HG02970 (cell line): ENCODE results near the gene MAN1C1.

Experiments used
- ATAC-seq: cut with Tn5 transposase; IDR thresholded peaks from one replicate; pipeline ENCODE4 v1.9.1; 2021; ENCODE audit warnings: mild to moderate bottlenecking, moderate library complexity, moderate number of reproducible peaks; ENCODE audit not compliant: unreplicated experiment, low FRiP score

Gene MAN1C1

DNA sequence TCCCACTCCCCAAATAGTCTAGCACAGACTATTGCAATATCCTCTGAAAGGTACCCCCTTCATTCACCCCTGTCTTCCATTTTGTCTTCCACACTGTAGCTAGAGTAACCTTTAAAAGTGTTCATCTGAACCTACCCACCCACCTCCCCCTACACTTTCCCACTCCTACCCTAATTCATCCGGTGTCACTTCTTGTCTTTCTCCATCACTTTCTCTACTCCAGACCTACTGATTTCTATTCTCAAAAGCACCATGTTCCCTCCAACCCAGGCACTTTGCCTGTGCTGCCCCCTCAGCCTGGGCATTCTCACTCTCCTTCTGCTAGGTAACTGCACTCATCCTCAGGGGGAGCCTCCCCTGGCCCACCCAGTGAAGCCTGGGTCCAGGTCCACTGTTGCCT is 4.7 kb upstream of the MAN1C1 start:
- no peak for ATAC-seq

DNA sequence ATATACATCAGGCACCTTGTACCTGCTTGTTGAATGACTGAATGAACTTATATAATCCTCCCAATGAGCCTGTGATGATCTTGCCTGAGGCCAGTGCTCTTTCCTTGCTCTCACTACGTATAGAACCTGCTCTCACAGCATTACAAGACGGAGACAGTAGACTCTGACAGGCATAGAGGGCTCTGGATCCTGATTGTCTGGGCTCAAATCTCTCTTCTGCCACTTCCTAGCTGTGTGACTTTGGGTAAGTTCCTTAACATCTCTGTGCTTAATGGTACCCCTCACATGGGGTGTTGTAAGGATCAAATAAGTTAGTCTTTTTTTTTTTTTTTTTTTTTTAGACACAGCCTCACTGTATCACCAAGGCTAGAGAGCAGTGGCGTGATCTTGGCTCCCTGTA is 4.2 kb upstream of the MAN1C1 start:
- ATAC-seq = no peak

DNA sequence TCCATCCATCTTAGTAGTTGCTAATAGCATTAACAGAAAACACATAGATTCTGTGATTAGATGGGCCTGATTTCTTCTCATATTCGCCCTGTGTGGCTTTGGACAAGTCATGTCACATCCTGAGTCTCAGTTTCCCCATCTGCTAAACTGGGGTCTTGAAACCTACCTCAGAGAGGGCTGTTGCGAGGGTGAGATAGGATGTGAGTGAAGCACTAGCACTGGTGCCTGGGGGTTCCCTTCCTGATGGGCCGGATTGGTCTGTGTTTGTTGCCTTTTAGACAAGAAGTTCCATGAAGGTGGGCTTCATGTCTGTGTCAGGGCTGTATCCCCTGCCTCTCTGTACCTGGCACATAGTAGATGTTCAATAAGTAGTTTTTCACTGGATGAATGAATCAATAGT is 3.5 kb upstream of the MAN1C1 start:
- no peak for ATAC-seq

DNA sequence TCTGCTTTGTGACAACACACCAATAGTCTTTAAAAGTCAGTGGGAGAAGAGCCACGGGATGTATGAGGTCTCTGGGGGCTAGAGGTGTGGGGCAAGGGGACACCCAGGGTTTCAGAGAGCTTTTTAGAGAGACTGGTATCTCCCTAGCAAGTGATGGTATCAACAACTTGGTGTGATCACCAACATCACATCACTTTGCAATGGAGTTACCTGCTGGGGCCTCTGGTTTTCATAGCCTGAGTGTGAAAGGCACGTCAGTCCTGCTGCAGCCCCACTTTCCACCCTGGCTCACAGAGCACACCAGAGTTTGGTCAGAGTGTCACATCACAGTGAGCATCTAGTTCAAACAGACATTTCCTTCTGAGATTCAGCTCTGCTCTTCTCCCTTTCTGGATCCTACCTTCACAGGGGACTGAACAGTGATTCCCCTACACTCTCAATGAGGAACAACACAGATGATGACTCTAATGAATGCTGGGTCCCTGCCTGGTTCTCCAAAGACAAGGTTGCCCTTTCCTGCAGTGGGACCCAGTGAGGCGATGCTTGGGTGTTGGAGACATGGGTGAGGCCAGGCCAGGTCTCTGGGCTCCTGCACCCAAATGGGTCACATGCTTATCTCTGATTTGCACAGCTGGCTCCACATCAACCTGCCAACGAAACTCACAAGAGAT is 2.0 kb upstream of the MAN1C1 start:
- ATAC-seq = no peak

DNA sequence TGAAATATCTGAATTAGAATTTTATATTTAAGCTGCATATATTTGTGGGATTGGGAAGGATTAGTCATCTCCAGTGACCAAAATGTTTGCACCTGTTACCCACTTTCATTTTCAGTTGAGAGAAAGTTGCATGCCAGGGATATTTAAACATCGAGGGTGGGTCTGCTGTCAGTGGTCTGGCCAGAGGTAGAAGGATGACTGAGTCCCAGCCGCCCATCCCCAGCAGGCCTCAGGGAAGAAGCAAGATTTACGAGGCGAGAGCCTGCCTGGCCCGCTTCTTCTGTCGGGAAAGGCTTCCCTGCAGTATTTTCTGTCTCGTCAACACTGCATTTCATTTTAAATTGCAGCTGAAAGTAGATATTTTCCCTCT is 1.4 kb upstream of the MAN1C1 start:
- ATAC-seq = no peak

DNA sequence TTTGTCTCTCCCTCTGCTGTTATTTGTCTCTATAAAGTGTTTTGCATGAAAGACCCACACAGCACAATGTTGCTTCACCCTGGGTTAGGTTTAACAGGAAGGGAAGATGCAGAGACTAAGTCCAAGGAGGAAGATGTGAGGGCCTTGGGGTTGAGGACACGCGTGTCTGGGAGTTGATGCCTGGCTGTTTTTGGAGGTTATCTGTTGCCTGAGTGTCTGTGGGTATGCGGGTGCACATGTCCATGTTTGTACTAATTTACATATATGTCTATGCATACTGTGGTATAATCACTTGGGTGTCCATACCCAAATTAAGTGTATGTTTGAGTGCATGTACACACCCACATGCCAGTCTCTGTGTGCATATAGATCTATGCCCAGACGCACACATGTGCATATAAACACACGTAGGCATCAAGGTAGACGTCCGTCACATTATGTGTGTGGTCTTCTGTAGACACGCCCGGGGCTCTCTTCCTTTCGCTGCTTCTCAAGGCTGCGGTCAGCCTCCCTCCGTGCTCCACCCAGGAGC is 962 bp upstream of the MAN1C1 start:
- no peak for ATAC-seq

DNA sequence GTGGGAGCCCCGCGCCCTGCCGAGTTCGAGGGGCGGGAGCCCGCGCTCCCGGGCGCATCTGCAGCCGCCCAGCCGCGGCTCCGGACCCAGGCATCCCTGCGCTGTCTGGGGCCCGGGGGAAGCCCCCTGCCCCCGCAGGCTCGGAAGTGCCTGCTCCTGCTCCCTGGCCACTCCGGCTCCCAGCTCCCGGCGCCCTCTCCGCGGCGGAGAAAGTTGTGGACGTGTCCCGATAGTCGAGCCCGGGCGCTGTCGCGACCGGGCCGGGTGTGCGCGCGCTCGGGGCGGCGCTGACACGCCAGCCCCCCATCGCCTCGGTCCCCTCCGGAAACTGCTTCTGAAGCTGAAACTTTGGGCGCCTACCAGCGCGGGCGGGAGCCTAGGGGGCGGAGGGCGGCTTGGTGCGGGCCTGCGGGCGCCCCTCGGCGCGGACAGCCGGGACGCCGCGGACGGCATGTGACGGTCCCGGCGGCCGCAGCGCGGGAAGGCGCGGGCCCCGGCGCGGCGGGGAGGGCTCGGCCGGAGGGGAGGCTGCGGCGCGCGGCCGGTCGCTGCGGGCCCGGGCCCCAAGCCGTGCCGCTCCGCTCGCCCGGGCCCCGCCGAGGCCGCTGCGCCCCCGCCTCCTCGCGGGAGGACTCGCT is 515 bp downstream of the MAN1C1 start:
- no peak for ATAC-seq

DNA sequence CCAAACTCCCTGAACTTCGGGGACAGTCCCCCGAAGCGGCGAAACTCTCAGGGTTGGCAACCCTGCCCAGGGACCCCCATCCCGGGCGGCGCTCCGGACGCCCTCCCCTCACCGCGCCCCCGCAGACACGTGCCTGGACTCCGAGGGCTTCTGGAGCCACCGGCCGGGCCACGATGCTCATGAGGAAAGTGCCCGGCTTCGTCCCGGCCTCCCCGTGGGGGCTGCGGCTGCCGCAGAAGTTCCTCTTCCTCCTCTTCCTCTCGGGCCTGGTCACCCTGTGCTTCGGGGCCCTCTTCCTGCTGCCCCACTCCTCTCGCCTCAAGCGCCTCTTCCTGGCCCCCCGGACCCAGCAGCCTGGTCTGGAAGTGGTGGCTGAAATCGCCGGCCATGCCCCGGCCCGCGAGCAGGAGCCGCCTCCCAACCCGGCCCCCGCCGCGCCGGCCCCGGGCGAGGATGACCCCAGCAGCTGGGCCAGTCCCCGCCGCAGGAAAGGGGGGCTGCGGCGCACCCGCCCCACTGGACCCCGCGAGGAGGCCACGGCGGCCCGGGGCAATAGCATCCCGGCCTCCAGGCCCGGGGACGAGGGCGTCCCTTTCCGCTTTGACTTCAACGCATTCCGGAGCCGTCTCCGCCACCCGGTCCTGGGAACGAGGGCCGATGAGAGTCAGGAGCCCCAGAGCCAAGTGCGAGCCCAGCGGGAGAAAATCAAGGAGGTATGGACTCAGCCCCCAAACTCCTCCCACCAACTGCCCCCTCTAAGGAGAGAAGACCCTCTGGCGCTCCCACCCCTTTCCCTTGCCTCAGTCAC is 1.2 kb downstream of the MAN1C1 start:
- ATAC-seq = no peak

DNA sequence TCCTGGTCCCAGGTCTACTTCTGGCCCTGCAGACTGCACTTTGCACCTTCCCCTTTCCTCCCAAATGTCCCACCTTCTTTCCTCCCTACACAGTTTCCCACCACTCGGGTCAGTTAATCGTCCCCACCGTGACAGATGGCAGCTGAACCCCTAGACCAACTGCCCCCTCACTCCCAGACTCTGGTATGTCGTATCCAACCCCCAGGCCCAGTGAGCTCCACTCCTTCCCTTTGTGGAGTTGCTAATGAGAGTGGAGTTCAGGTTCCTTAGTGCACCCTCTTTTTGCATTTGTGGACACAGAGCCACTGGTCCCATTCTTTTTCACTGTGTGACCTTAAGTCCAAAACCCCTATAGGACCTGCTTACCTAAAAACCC is 1.8 kb downstream of the MAN1C1 start:
- ATAC-seq = no peak

DNA sequence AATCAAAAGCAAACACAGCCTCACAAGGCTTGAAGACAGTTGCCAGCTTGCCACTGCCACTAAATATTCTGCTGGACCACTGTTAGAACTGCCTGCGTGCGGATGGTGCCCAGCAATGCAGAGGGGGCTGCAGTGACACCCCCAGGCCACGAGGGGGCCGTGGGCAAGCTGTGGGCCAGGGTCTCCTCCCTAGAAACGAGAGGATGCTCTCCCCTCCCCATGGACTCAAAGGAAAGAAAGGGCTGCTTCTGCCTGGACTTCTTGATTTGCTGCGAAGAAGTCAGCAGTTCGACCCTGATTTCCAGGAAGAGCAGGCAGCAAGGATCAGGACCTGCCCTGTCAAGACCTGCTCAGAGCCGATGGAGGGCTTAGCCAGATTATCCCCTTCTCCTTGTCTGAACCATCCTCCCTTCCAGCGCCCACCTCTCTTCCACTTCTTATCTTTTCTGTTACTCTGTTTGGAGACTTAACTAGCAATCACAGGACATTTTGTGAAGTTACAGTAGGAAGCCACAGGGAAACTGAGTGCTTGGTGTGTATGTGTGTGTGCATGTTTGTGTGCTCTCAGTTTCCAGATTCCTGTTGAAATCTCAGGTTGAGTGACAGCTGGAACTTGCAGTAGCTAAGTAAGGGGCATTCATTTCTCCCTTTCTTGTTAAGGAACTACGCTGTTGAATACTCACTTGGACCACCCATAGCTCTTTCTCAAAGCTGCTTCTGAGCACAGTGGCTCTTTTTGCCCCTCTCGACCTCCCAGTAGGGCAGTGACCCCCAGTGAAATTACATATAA is 2.7 kb downstream of the MAN1C1 start:
- ATAC-seq = no peak

DNA sequence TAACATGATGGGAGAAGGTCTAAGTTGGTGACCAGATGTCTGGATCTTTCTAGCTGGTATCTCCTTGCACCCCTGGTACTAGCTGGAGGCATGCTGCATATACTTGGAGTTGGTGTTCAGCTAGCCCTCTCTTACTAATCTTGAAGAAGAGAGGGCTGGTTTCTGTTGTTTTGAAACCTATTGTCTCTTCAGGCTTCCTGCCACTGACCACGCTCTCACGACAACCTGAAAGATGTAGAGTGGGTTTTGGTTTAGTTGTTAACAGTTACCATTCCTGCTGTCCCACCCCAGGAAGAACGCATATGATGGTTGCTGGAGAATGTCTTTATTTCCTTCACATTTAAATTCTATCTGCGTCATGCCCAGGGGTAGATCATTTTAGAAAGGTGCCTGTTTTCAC is 3.6 kb downstream of the MAN1C1 start:
- ATAC-seq = no peak

DNA sequence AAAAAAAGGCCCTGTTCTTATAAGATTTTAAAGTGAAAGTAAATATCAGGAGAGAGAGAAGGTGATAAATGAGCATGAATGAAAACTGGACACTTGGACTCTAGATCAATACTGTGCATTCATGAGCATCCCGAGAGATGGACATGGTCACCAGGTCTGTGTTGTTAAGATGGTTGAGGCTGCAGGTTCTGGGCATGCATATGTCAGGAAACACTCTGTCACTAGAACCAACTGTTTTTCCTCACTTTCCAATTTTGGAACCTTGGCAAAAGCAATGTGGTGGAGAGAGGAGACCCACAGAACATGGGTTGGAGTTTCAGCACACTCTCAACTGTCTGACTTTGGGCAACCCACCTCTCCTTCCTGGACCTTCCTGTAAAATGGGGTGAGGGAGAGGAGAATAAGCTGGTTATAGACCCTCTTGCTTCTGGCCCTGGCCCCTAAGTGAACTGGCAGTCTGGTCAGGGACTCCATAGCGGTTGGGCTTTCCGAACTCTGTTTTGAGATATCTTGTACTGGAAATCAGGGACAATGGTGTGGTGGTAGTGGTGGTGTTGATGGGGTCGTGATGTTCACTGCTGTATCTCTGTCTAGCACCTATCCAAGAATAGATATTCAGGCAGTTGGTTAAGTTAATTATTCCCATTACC is 4.2 kb downstream of the MAN1C1 start:
- no peak for ATAC-seq

DNA sequence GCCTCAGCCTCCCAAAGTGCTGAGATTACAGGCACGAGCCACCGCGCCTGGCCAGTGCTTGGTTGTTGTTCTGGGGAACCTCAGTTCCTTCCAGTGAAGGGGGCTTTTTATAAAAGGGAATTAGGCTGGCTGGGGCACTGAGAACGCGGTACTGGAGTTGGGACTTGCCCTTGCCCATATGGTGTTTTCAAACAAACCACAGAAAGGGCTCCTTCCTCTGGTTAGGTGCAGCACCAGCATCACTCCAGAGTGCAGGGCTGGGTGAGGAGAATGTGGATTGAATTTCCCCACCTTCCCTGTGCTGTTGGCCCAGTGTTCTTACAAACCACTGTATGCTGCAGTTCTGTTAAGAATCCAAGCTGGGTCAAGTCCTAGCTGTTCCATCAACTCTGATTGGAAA is 5.3 kb downstream of the MAN1C1 start:
- no peak for ATAC-seq

DNA sequence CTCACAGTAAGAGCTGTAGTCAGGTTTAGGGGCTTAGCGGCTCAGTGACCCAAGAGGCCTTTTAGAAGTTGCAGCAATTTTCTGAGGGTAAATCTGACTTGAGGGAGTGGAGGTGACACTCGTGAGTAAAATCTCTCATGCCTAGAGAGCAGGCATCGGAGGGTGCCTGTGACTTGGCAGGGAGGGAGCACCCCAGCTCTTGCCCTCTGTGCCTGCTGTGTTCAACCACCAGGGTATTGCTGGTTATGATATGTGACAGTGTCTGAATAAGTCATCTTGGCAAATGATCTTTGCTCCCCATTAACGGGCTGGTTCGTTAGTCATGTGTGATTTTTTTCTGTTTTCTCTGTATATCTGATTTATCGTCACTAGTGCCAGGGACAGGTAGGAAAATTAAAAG is 5.9 kb downstream of the MAN1C1 start:
- no peak for ATAC-seq

DNA sequence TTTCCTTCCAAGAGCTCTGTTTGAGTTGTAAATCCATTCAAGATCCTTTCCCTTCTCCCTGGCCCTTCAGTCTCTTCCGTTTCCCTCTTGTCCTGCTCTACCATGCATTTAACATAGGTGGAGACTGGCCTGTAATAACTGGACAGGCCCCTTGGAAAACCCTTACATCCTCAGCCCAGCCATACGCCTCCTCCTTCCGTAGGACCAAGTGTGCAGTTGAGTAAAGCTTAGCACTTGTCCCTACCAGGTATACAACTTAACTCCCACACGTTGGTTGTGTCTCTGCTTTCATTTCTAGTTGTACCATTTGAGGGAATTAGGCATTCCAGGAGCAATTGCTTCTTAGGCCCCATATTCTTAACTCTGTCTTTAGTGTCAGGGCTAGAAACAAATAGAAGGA is 6.4 kb downstream of the MAN1C1 start:
- ATAC-seq = no peak

DNA sequence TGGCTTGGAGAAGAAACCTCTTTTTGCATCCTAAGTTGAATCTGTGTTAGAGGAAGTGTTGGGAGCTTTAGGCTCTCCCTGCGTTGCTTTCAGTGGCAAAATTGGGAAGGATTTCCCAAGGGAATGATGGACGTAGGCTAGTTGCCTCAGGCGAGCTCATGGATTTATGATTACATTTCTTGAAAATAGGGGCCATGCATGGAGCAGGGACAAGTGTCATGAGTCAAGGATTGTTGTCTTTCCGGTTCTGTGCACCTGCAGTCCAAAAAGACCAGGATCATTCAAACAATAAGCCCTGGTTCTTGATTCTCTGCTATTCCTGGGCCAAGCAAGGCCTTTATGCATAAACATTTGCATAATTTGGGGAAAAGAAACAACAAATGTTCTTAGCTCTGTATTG is 7.1 kb downstream of the MAN1C1 start:
- no peak for ATAC-seq

DNA sequence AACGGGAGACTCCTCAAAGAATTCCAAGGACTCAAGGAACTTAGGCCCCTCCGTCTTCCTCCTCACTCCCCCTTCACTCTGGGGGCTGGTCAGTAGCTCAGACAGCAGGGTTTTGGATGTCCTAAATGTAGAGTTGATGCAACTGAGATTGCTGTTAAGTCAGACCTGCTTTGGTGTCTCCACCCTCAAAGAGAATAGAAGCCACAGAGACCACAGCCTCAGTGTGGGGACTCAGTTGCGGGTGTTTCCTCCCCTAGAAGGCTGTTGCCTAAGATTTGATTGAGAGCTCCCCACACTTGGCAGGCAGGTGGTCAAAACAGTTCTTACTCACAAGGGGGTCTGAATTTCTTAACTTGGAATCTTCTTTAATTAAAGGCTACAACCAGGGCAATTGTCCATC is 7.6 kb downstream of the MAN1C1 start:
- ATAC-seq = no peak

DNA sequence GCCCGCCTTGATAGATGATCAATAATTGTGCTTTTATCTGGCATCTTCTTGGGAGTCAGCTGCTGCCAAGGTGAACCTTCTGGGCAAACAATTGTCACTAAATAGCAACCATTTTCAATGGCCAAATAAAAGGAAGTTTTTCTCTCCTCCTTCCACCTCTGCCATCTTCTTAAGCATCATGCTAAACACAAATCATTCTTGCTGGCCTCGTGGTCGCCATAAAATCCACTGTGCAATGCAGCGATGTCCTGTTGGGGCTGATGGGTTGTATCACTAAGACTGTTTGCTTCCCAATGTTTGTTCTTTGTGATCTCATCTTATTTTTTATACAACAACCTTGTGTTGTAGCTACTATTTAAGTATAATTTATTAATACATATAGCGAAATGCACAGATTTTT is 8.0 kb downstream of the MAN1C1 start:
- no peak for ATAC-seq

DNA sequence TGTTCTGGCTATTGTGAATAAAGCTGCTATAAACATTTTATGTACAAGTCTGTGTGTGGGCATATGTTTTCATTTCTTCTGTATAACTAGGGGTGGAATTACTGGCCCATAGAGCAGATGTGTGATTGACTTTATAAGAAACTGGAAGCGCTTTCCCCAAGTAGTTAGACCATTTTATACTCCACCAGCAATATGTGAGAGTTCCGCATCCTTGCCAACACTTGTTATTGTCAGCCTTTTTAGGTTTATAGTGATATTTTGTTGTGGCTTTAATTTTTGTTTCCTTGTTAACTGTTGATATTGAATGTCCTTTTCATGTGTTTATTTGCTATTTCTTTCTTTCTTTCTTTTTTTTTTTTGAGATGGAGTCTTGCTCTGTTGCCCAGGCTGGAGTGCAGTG is 9.4 kb downstream of the MAN1C1 start:
- ATAC-seq = no peak

DNA sequence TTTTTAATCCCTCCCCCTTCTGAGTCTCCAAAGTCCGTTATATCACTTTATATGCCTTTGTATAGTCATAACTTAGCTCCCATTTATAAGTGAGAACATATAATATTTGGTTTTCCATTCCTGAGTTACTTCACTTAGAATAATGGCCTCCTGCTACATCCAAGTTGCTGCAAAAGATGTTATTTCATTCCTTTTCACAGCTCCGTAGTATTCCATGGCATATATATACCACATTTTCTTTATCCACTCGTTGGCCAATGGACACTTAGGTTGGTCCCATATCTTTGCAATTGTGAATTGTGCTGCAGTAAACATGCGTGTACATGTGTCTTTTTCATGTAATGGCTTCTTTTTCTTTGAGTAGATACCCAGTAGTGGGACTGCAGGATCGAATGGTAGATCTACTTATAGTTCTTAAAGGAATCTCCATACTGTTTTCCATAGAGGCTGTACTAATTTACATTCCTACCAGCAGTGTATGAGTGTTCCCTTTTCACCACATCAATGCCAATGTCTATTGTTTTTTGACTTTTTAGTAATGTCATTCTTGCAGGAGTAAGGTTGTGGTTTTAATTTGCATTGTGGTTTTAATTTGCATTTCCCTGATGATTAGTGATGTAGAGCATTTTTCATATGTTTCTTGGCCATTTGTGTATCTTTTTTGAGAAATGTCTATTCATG is 12.3 kb downstream of the MAN1C1 start:
- no peak for ATAC-seq
